DMS153 (cell line): ENCODE data around the gene KIFC3.

Source experiments
- DNase-seq: peaks from one replicate; lab custom pipeline; 2025; lab: John Stamatoyannopoulos, UW

KIFC3 gene

DNA sequence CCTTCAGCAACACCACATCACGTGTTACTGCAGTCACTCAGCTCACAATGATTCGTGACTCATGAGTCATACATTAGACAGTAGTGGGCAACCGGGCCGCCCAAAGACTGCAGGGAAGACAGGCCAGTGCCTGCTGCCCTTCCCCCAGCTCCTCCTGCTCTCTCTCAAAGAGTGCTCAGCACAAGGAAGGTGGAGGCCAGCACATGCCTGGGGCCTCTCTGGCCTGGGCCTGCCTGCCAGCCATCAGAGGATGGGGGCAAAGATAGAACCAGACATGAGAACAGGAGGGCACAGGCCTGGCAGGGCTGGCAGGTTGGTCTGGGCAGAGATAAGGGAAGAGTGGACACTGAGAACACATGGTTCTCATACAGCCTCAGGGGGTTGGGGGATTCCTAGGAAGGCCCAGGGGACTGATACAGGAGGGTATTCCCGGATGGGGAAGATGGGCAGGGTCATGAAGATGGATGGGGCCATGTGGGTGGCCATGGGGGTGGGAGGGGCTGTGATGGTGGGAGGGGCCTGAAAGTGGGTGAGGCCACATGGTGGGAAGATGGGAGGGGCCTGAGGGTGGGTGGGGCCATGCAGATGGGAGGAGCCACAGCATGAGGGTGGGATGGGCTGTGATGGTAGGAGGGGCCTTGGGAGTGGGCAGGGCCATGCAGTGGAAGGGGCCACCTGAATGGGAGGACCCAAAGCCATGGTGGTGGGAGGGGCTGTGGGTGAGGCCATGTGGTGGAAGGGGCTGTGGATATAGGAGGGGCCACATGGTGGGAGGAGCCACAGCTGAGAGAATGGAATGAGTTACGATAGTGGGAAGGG, 37.7 kb downstream of the KIFC3 start:
- no peak for DNase-seq

DNA sequence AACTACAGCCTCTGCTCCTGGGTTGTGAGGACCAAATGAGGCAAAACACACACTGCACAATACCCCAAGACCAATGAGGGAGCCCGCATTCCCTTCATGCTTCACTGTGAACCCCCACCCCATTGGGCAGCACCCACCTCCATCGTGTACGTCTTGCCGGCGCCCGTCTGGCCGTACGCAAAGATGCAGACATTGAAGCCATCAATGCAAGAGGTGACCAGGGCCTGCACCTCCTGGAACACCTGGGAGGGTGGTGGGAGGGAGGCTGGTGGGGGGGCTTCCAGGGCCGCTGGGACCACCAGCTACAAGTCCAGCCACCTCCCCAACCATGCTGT, 38.3 kb downstream of the KIFC3 start:
- DNase-seq: no peak

DNA sequence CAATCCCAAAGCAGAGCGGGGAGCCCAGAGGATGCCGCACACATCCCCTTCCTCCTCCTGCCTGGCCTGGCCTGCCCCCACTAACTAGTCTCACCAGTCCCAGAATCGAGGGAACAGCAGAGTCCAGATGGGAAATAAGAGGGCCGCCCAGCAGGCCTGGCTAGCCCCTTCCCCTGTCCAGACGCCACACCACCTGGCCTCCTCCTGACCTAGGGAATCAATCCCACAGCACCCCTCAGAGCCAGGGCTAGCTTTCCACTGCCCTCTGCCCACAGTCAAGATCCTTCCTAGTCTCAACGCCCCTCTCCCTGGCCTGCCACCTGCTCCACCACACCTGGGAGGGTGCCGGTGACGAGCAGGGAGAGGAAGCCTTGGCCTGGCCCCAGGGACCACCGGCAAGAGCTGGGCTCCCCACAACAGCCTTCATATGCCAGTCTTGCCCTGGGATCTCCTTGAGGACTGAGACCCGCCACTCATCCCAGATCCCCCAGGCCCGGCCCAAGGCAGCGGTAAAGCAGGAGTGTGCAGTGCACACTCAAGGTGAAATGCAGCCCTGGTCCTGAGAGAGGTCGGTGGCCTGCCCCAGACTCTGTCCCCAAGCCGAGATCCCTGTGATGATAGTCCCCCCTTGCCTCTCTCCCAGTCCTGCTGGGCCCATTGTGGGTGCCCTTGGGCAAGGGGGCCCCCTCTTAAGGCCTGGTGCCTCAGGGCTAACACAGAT, 38.8 kb downstream of the KIFC3 start:
- no peak for DNase-seq

DNA sequence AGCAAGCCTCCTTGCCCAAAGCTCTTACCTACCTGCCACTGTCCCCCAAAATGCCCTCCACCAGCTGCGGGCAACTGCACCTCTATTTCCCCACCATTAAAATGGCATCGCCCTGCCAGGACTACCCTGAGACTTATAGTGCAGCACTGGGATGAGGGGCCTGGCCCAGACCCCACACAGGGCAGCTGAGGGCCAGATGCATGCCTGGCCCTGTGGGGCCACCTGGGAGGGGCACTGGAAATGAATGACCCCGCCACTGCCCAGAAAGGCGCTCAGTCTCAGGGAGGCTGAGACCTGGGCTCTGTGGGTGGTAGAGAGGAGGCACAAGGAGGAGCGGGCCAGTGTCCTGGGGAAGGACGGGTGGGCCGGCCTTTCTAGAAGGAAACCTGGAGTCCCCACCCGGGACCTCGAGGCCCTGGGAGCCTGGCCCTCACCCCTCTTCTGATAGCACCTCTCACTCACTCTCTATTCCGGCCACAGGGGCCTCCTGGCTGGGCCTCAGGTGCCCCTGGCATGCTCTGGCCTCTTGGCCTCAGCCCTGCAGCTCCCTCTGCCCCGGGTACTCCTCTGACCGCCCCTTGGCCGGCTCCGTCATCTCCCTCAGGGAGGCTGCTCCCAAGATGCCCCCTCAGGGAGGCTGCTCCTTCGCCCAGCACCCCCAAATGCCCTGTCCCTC, 39.8 kb downstream of the KIFC3 start:
- DNase-seq: no peak

- no peak for DNase-seq
Measured at GRCh38 chr16:57761957-57762356, 40.3 kb downstream of the KIFC3 start.

- no peak for DNase-seq
Measured at GRCh38 chr16:57761301-57761700, 41.0 kb downstream of the KIFC3 start.

- no peak for DNase-seq
Measured at GRCh38 chr16:57760357-57761160, 41.7 kb downstream of the KIFC3 start.

- no peak for DNase-seq
Measured at GRCh38 chr16:57759541-57760356, 42.5 kb downstream of the KIFC3 start.

DNA sequence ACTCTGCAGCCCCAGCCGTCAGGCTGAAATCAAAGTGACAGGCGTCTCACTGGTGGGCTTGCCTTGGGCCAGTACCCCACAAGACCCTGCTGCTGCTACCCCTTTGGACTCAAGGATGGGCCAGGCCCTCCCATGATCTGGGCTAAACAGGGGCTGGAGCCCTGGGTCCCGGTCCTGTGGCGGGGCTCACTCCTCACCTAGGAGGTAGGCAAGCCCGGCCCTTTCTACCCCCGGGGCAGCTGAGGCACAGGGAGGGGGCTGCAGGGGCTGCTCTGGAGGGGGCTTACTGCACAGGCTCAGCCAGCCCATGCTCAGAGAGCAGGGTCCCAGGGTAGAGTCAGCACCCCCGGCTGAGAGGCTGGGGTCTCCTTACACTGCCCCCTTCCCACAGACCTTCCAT, 43.2 kb downstream of the KIFC3 start:
- no peak for DNase-seq

- DNase-seq: no peak
Measured at GRCh38 chr16:57758331-57759117, 43.8 kb downstream of the KIFC3 start.

- no peak for DNase-seq
Measured at GRCh38 chr16:57757883-57758282, 44.4 kb downstream of the KIFC3 start.

GRCh38 chr16:57757326-57757786, 44.9 kb downstream of the KIFC3 start:
- DNase-seq: no peak

DNA sequence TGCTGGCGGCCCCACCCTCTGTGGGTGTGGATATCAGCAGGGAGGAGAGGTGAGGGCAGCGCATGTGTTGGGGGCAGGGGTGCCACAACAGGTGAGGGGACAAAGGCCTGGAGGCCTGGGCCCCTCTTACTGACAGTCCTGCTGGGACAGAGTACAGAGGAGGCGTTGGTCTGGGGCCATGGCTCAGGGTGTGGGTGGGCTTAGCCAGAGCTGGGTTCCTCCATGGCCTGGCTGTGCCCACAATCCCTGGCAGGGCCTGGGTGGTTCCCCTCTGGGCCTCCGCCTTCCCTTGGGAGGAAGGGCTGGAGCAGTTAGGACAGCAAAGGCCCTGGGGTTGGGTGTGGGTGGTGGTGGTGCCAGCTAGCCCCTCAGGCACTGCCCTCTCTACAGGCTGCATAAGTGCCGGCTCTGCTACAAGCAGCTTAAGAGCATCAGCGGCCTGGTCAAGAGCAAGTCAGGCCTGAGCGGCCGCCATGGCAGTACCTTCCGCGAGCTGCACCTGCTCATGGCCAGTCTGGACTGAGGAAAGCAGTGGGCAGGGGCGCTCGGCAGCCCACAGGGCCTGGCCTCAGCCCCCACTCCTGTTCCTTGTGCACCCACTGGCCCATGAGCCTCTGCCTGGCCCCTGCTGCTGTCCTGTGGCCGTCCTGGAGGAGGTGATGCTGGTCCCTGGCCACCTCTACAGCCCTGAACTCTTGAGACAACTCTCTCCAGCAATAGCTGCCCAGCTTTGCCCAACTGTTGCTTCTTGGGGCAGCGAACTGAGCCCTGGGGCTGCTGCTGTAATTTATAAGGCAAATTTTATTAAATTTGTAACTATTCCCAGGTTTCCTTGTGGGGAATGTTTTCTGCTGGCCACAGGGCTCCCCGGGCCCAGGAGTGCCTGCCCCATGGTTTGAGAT, 45.6 kb downstream of the KIFC3 start:
- DNase-seq: no peak

GRCh38 chr16:57755726-57756423, 46.4 kb downstream of the KIFC3 start:
- DNase-seq: no peak

DNA sequence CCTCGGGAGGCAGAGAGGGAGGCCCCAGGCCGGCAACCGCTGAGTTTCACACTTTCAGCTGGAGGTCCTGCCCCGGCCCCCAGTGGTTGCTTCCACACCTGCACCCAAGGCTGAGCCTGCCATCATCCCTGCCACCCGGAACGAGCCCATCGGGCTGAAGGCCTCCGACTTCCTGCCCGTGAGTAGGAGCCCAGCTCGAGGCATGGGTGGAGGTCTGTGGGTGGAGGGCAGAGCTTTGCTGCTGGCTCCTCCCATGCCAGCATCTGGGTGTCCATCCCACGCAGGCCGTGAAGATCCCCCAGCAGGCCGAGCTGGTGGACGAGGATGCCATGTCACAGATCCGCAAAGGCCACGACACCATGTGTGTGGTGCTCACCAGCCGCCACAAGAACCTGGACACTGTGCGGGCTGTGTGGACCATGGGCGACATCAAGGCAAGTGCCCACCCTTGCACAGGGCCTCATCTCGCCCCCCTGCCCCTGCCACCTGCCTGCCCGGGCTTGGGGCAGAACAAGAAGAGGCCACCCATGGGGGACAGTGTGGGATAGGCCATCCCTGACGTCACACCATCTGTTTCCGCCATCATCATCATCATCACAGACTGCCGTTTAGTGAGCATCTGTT, 47.1 kb downstream of the KIFC3 start:
- DNase-seq: no peak

GRCh38 chr16:57754354-57755060, 47.8 kb downstream of the KIFC3 start:
- no peak for DNase-seq
